HepG2 (cell line): Measurements from ENCODE around the gene ADRM1.

Experiments used
- NFIC ChIP-seq: IDR thresholded peaks from 2 replicates; pipeline ENCODE4 v1.6.1; 2012; ENCODE audit warnings: mild to moderate bottlenecking, low read length, inconsistent platforms
- POLR2AphosphoS5 ChIP-seq: IDR thresholded peaks from 2 replicates; pipeline ENCODE4 v1.6.1; 2012; ENCODE audit warnings: low read depth, low read length
- RAD51 ChIP-seq: fragments of 450-650 bp; IDR thresholded peaks from 2 replicates; pipeline ENCODE4 v1.6.1; 2016; ENCODE audit warnings: borderline replicate concordance
- TF ChIP-seq, protein P1 (sequence below): sonication (generic); formaldehyde crosslinking; IDR thresholded peaks from 2 replicates; pipeline ENCODE4 v1.8.0; 2022; ENCODE audit warnings: missing genetic modification reagents, mild to moderate bottlenecking, moderate library complexity, borderline replicate concordance

DNA sequence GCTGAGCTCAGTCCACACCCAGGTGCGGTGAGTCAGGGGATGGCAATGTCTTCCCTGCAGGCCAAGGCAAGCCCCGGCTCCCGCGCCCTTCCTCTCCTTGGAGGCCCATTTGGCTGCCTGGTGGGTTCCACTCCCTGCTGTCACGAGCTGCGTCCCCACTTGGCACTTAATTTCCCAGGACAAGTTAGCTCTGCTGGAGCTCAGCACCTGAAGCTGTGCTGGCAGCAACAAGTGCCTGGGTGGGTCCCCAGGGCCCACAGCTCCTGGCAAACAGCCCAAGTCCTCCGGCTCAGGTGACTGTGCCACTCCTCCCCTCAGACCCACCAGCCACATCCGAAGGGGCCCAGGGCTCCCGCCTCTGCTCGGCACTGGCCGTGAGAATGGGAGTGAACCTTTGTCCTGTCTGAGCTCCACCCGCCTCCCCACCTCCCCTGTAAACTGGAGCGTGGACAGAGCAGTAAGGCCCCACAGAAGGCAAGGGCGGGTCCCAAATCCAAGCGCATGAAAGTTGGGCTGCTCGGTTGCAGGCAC is 47.4 kb downstream of the ADRM1 start:
- no peak for TF ChIP-seq NFIC
- TF ChIP-seq POLR2AphosphoS5 = no peak
- no peak for TF ChIP-seq RAD51
- TF ChIP-seq, protein P1, sequence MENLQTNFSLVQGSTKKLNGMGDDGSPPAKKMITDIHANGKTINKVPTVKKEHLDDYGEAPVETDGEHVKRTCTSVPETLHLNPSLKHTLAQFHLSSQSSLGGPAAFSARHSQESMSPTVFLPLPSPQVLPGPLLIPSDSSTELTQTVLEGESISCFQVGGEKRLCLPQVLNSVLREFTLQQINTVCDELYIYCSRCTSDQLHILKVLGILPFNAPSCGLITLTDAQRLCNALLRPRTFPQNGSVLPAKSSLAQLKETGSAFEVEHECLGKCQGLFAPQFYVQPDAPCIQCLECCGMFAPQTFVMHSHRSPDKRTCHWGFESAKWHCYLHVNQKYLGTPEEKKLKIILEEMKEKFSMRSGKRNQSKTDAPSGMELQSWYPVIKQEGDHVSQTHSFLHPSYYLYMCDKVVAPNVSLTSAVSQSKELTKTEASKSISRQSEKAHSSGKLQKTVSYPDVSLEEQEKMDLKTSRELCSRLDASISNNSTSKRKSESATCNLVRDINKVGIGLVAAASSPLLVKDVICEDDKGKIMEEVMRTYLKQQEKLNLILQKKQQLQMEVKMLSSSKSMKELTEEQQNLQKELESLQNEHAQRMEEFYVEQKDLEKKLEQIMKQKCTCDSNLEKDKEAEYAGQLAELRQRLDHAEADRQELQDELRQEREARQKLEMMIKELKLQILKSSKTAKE (CRISPR knock-in tag) = no peak
